Right lobe of liver (tissue), 4 donors: Measurements from ENCODE around the gene KRT71.

Source experiments
- POLR2A ChIP-seq: fragments of 450-650 bp; IDR thresholded peaks from one replicate; pipeline ENCODE4 v1.6.1; 2017; ENCODE audit warnings: antibody characterized with exemption, mild to moderate bottlenecking
- TF ChIP-seq, protein P1 (sequence below), 4 donors: fragments of 200-600 bp in 3 of 4; fragments of 450-650 bp in 1 of 4; IDR thresholded peaks; one replicate each; pipeline versions ENCODE4 v1.5.1 to v1.8.0; 2016 to 2022; ENCODE audit warnings: antibody characterized with exemption in 4 of 4, mild to moderate bottlenecking in 2 of 4
- donor health status: DM: no; HTN: no; CAD: no.
- donor health status: DM: no; HTN: no; CAD: no.
- donor health status: DM: no; HTN: yes; CAD: no.

DNA sequence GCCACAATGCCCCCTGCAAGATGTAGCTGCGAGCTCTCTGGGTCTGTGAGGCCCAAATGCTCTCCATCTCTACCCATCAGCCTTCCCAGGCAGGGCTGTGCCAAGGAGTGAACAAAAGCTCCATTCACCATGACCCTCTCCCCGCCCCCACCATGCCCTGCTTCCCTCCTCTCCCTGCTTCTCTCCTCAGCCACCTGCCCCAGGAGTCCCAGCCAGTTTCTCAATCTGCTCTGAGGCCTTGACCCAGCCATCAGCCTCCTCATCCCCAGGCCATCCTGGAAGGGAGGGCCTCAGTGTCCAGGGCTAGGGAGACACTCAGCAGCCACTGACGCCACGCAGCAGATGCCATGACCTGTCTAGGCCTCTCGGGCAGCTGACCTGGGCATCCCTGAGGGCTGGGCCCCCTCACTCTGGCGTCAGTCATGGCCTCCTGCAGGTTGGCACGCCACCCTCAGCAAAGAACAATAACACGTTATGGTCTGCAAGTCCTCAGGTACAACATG lies 24.3 kb downstream of the KRT71 start:
- TF ChIP-seq POLR2A, result no peak
- TF ChIP-seq, protein P1, sequence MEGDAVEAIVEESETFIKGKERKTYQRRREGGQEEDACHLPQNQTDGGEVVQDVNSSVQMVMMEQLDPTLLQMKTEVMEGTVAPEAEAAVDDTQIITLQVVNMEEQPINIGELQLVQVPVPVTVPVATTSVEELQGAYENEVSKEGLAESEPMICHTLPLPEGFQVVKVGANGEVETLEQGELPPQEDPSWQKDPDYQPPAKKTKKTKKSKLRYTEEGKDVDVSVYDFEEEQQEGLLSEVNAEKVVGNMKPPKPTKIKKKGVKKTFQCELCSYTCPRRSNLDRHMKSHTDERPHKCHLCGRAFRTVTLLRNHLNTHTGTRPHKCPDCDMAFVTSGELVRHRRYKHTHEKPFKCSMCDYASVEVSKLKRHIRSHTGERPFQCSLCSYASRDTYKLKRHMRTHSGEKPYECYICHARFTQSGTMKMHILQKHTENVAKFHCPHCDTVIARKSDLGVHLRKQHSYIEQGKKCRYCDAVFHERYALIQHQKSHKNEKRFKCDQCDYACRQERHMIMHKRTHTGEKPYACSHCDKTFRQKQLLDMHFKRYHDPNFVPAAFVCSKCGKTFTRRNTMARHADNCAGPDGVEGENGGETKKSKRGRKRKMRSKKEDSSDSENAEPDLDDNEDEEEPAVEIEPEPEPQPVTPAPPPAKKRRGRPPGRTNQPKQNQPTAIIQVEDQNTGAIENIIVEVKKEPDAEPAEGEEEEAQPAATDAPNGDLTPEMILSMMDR (IDR thresholded peaks at IDR 0.05), result no peak
